Kidney epithelial cell (primary cell): ENCODE results near the gene SLC25A21. TPM values are rescaled to one million over a fixed set of nuclear protein-coding genes. Genes with fewer than 3 reads are reported as not detected.

Experiments used
- DNase-seq: peaks from one replicate; pipeline ENCODE4 v3.0.0-alpha.2; 2010; ENCODE audit warnings: low read depth
- H3K27me3 ChIP-seq: 2 replicates; pipeline ENCODE4 v1.6.0; 2011; ENCODE audit warnings: low read length; ENCODE audit not compliant: control insufficient read depth, insufficient read depth
- H3K36me3 ChIP-seq: 2 replicates; pipeline ENCODE4 v1.5.1; 2011; ENCODE audit warnings: low read length; ENCODE audit not compliant: control insufficient read depth, insufficient read depth
- H3K4me3 ChIP-seq: 2 replicates; pipeline ENCODE4 v1.5.1; 2011; ENCODE audit warnings: low read depth, mild to moderate bottlenecking, control low read depth, low read length
- CTCF ChIP-seq: IDR thresholded peaks from 2 replicates; pipeline ENCODE4 v1.5.1; 2011; ENCODE audit warnings: mild to moderate bottlenecking, moderate library complexity, low read length, control low read depth, inconsistent platforms; ENCODE audit not compliant: insufficient read depth, poor library complexity, severe bottlenecking
- total RNA-seq: library from RNA; depleted of rRNA; stranded (reverse); fragments of >200 nt; gene quantifications from 2 replicates; pipeline ENCODE4 v1.2.3, GENCODE V29; 2015

SLC25A21 gene
- total RNA-seq, 1 donor from 2014 or later, result 2.1 TPM

- H3K4me3 ChIP-seq, result no peak overlapping the region
- H3K36me3 ChIP-seq, result no peaks in the 10 kb centered on the region
- TF ChIP-seq CTCF, result no peak
- no peak for DNase-seq
- no peaks in the 10 kb centered on the region for H3K27me3 ChIP-seq
Observed at GRCh38 chr14:36718216-36718615, 454.2 kb downstream of the SLC25A21 start.

GRCh38 chr14:36717363-36717762, 455.0 kb downstream of the SLC25A21 start:
- TF ChIP-seq CTCF, result no peak
- no peaks in the 10 kb centered on the region for H3K36me3 ChIP-seq
- DNase-seq, result no peak
- H3K27me3 ChIP-seq, result no peaks in the 10 kb centered on the region
- no peak overlapping the region for H3K4me3 ChIP-seq

GRCh38 chr14:36716614-36717184, 455.7 kb downstream of the SLC25A21 start:
- TF ChIP-seq CTCF, result no peak
- H3K36me3 ChIP-seq, result no peaks in the 10 kb centered on the region
- no peaks in the 10 kb centered on the region for H3K27me3 ChIP-seq
- no peak overlapping the region for H3K4me3 ChIP-seq
- no peak for DNase-seq

GRCh38 chr14:36713960-36714703, 458.3 kb downstream of the SLC25A21 start:
- Histone ChIP-seq H3K36me3 (no peaks in the 10 kb centered on the region), H3K4me3 (no peak overlapping the region), H3K27me3 (no peaks in the 10 kb centered on the region)
- DNase-seq, result no peak
- no peak for TF ChIP-seq CTCF

- no peaks in the 10 kb centered on the region for H3K36me3 ChIP-seq
- no peaks in the 10 kb centered on the region for H3K27me3 ChIP-seq
- TF ChIP-seq CTCF, result no peak
- no peak overlapping the region for H3K4me3 ChIP-seq
- DNase-seq, result no peak
Observed at GRCh38 chr14:36707570-36707969, 464.8 kb downstream of the SLC25A21 start.

- no peak for DNase-seq
- TF ChIP-seq CTCF, result no peak
- Histone ChIP-seq H3K27me3 (no peaks in the 10 kb centered on the region), H3K36me3 (no peaks in the 10 kb centered on the region), H3K4me3 (no peak overlapping the region)
Observed at GRCh38 chr14:36702474-36702873, 469.9 kb downstream of the SLC25A21 start.
